ENCODE data around the gene BEND6. TPM values are rescaled to one million over a fixed set of nuclear protein-coding genes. Genes with fewer than 3 reads are reported as not detected.
"Not testable (repeated sequence)": the region's sequence is repeated elsewhere in the genome, so short reads cannot be mapped to it uniquely, and the experiment has no call there.

BEND6 gene
- total RNA-seq, 4 donors from 2014 or later, result not detected

DNA sequence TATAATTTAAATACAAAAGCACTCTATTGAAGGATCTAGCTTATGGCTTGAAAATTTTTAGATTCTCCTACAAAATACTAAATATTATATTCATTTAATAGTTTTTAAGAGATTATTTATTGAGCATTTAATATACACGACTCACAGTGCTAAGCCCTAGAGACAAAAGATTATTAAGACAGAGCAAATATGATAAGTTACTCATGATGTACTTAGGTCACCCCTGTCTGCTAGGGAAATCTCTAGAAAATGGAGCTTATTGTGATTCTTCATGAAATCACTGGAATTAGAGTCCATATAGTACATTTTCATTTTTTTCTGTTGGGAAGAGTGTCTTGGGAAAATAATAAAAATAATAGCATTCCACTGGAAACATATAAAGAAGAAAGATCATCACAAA, 37.8 kb downstream of the BEND6 start:
- TF ChIP-seq EP300 (IDR thresholded peaks at IDR 0.05), result no peak
- TF ChIP-seq POLR2AphosphoS5 (IDR thresholded peaks at IDR 0.05), result no peak
- TF ChIP-seq, protein P1, sequence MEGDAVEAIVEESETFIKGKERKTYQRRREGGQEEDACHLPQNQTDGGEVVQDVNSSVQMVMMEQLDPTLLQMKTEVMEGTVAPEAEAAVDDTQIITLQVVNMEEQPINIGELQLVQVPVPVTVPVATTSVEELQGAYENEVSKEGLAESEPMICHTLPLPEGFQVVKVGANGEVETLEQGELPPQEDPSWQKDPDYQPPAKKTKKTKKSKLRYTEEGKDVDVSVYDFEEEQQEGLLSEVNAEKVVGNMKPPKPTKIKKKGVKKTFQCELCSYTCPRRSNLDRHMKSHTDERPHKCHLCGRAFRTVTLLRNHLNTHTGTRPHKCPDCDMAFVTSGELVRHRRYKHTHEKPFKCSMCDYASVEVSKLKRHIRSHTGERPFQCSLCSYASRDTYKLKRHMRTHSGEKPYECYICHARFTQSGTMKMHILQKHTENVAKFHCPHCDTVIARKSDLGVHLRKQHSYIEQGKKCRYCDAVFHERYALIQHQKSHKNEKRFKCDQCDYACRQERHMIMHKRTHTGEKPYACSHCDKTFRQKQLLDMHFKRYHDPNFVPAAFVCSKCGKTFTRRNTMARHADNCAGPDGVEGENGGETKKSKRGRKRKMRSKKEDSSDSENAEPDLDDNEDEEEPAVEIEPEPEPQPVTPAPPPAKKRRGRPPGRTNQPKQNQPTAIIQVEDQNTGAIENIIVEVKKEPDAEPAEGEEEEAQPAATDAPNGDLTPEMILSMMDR (IDR thresholded peaks at IDR 0.05), result no peak
- no peak for TF ChIP-seq POLR2A (IDR thresholded peaks at IDR 0.05)
- 92% methylated on average over 1 of the region's 1 CpG for WGBS
- no peaks in the 10 kb centered on the region for H3K9me3 ChIP-seq
- H3K4me3 ChIP-seq, result no peak overlapping the region
- no peaks in the 10 kb centered on the region for H3K36me3 ChIP-seq
- H3K27me3 ChIP-seq, result peaks cover 3% of the 10 kb centered on the region
- H3K27ac ChIP-seq, result no peak overlapping the region
- no peaks in the 10 kb centered on the region for H3K4me1 ChIP-seq
- no peak for DNase-seq (ENCODE audit: low spot score in 2 of 2)

DNA sequence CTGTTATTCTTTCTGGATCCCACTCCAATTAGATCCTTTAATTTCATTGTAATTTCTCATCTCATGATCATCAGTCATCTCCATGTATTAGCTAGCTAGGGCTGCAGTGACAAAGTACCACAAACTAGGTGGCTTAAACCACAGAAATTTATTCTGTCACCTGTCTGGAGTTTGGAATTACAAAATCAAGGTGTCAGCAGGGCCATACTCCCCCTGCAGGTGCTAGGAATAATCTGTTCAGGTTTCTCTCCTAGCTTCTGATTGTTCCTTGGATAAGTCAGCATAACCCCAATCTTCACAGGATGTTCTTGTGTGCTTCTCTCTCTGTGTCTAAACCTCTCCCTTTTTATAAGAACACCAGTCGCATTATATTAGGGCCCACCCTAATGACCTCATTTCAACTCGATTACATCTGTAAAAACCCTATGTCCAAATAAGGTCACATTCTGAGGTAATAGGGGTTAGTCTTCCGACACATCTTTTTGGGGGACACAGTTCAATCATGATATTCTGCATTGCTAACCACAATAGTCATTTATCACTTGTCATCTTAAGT, 40.5 kb downstream of the BEND6 start:
- Histone ChIP-seq H3K27ac (no peak overlapping the region), H3K4me3 (no peak overlapping the region), H3K27me3 (peaks cover 3% of the 10 kb centered on the region), H3K4me1 (no peaks in the 10 kb centered on the region), H3K9me3 (peaks cover 5% of the 10 kb centered on the region), H3K36me3 (no peaks in the 10 kb centered on the region)
- DNase-seq (ENCODE audit: low spot score in 2 of 2), result no peak
- WGBS, result 87% methylated on average over 3 of the region's 3 CpGs
- TF ChIP-seq, protein P1 (IDR thresholded peaks at IDR 0.05), result no peak
- TF ChIP-seq EP300 (IDR thresholded peaks at IDR 0.05), result no peak
- TF ChIP-seq POLR2A (IDR thresholded peaks at IDR 0.05), result no peak
- TF ChIP-seq POLR2AphosphoS5 (IDR thresholded peaks at IDR 0.05), result no peak

DNA sequence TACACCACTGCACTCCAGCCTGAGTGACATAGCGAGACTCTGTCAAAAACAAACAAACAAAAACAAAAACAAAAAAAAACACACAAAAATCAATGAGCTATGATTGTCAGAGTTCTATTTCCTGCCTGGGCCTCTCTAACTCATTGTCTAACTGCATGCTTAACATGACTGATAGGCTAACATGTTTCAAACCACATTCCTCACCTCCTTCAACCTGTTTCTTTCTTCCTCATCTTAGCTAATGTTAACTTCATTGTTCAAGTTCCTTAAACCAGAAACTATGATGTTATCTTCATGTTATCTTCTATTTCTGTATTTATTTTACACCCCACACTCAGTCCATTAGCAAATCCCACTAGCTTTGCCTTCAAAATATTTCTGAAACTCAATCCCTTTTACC, 41.5 kb downstream of the BEND6 start:
- no peaks in the 10 kb centered on the region for H3K36me3 ChIP-seq
- no peaks in the 10 kb centered on the region for H3K4me1 ChIP-seq
- no peak for DNase-seq (ENCODE audit: low spot score in 2 of 2)
- H3K27me3 ChIP-seq, result peaks cover 3% of the 10 kb centered on the region
- peaks cover 5% of the 10 kb centered on the region for H3K9me3 ChIP-seq
- TF ChIP-seq POLR2AphosphoS5 (IDR thresholded peaks at IDR 0.05), result no peak
- TF ChIP-seq, protein P1 (IDR thresholded peaks at IDR 0.05), result no peak
- TF ChIP-seq EP300 (IDR thresholded peaks at IDR 0.05), result no peak
- TF ChIP-seq POLR2A (IDR thresholded peaks at IDR 0.05), result no peak
- no peak overlapping the region for H3K4me3 ChIP-seq
- no peak overlapping the region for H3K27ac ChIP-seq
- 100% methylated on average over 1 of the region's 1 CpG for WGBS

DNA sequence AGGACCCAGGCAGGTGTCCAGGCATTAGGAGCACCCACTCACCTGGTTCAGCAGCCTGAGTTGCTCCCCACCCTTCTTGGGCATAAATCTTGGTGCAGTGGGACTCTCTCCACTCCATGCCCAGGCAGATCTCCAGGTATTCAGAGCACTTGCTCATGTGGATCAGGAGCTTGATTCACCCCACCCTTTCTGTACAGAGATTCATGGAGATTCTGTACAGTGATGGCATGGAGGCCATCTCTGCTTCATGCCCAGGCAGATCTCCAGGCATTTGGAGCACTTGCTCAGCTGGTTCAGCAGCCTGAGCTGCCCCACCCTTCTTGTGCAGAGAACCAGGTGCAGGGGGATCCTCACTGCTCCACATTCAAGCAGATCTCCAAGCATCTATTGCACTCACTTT, 44.1 kb downstream of the BEND6 start:
- no peaks in the 10 kb centered on the region for H3K27me3 ChIP-seq
- TF ChIP-seq POLR2A (IDR thresholded peaks at IDR 0.05), result no peak
- TF ChIP-seq EP300 (IDR thresholded peaks at IDR 0.05), result no peak
- TF ChIP-seq, protein P1 (IDR thresholded peaks at IDR 0.05), result no peak
- TF ChIP-seq POLR2AphosphoS5 (IDR thresholded peaks at IDR 0.05), result no peak
- H3K27ac ChIP-seq, result no peak overlapping the region
- DNase-seq (ENCODE audit: low spot score in 2 of 2), result no peak
- H3K4me1 ChIP-seq, result no peaks in the 10 kb centered on the region
- no peaks in the 10 kb centered on the region for H3K36me3 ChIP-seq
- H3K9me3 ChIP-seq, result peaks cover 5% of the 10 kb centered on the region
- no peak overlapping the region for H3K4me3 ChIP-seq

DNA sequence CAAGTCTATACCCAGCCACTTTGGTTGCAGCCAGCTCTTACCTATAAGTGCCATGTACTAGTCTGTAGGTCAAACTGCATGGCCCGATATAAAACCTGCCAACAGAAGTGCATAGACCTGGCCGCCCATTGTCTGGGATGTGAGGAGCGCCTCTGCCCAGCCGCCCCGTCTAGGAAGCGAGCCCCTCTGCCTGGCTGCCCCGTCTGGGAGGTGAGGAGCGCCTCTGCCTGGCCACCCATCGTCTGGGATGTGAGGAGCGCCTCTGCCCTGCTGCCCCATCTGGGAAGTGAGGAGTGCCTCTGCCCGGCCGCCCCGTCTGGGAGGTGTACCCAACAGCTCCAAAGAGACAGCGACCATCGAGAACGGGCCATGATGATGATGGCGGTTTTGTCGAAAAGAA, 44.8 kb downstream of the BEND6 start:
- H3K4me1 ChIP-seq; DNase-seq (ENCODE audit: low spot score in 2 of 2); H3K4me3 ChIP-seq; H3K27me3 ChIP-seq; H3K27ac ChIP-seq; H3K36me3 ChIP-seq; H3K9me3 ChIP-seq: not testable (repeated sequence)
- 95% methylated on average over 18 of the region's 18 CpGs for WGBS

DNA sequence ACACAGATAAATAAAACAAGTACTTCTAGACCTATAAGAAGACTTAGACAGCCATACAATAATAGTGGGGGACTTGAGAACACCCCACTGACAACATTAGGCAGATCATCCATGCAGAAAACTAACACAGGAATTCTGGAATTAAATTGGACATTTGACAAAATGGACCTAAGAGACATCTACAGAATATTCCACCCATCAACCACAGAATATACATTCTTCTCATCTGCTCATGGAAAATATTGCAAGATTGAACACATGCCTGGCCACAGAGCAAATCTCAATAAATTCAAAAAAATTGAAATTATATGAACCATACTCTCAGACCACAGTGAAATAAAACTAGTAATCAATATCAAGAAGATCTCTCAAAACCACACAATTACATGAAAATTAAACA, 47.3 kb downstream of the BEND6 start:
- TF ChIP-seq POLR2AphosphoS5 (IDR thresholded peaks at IDR 0.05) (no peak), POLR2A (IDR thresholded peaks at IDR 0.05) (no peak), EP300 (IDR thresholded peaks at IDR 0.05) (no peak)
- TF ChIP-seq, protein P1 (IDR thresholded peaks at IDR 0.05), result no peak
- Histone ChIP-seq H3K4me1 (no peaks in the 10 kb centered on the region), H3K27ac (no peak overlapping the region), H3K9me3 (peaks cover 5% of the 10 kb centered on the region), H3K27me3 (no peaks in the 10 kb centered on the region), H3K4me3 (no peak overlapping the region), H3K36me3 (no peaks in the 10 kb centered on the region)
- no peak for DNase-seq (ENCODE audit: low spot score in 2 of 2)
